OCI-LY3 (cell line): ENCODE results near the gene SLC6A13.

ENCODE experiments used
- EZH2phosphoT487 ChIP-seq: fragments of 200-600 bp; shearing (Covaris generic); IDR thresholded peaks from 2 replicates; pipeline ENCODE4 v1.6.1; 2018; ENCODE audit warnings: antibody characterized with exemption, mixed run types, low read depth
- TF ChIP-seq, protein P1 (sequence below): fragments of 200-600, 300-600 bp; sonication (generic); IDR thresholded peaks from 2 replicates; pipeline ENCODE4 v1.5.1; 2014; ENCODE audit warnings: antibody characterized with exemption, low read length, low read depth

DNA sequence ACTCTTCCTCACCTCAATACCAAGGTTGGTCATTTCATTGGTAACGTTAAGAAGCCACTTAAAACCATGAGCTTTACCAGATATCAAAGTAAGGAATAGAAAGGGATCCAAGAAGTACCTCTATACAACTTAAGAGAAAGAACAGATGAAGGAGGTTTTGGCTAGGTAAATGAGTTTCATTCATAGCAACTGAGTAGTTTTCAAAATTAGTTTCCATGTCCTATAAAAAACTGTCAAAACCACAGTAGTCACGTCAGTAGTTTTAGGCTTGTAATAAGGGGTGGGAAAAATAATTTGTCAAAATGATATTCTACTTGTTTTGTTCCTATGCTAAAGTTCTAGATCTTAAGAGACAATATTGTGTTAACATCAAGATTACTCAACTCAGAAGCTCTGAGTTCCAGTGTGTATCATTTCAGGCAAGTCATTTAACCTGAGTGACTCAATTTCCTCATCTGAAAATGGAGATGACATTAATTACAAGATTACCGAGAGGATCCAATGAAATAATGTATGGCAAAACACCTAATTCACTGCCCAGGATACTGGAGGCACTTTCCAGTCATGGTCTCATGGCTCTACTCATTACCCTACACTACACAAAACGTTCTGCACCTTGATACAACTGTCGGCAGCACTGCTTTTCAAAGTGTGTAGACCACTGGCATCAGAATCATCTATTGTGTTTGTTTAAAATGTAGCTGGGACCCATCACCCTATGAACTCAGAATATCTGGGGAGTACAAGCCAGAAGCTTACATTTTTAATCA lies 24.1 kb upstream of the SLC6A13 start:
- TF ChIP-seq, protein P1, sequence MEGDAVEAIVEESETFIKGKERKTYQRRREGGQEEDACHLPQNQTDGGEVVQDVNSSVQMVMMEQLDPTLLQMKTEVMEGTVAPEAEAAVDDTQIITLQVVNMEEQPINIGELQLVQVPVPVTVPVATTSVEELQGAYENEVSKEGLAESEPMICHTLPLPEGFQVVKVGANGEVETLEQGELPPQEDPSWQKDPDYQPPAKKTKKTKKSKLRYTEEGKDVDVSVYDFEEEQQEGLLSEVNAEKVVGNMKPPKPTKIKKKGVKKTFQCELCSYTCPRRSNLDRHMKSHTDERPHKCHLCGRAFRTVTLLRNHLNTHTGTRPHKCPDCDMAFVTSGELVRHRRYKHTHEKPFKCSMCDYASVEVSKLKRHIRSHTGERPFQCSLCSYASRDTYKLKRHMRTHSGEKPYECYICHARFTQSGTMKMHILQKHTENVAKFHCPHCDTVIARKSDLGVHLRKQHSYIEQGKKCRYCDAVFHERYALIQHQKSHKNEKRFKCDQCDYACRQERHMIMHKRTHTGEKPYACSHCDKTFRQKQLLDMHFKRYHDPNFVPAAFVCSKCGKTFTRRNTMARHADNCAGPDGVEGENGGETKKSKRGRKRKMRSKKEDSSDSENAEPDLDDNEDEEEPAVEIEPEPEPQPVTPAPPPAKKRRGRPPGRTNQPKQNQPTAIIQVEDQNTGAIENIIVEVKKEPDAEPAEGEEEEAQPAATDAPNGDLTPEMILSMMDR, result no peak
- TF ChIP-seq EZH2phosphoT487, result no peak
